ENCODE data around the gene CROCC2.

- TF ChIP-seq CTCF (IDR thresholded peaks at IDR 0.05 in 4 of 5, conservative IDR thresholded peaks at IDR 0.05 in 1 of 5) = no peak
- no peak for TF ChIP-seq POLR2A (IDR thresholded peaks at IDR 0.05)
Measured at GRCh38 chr2:240887631-240888030, 18.5 kb upstream of the CROCC2 start.
